Prostate gland (tissue), 2 donors: ENCODE results near the gene INCA1. TPM values are rescaled to one million over a fixed set of nuclear protein-coding genes. Genes with fewer than 3 reads are reported as not detected.

Experiments used
- DNase-seq: peaks from one replicate; pipeline ENCODE4 v3.0.0-alpha.2; 2019; ENCODE audit warnings: low spot score
- H3K27ac ChIP-seq, 2 donors: fragments of 200-600 bp; sonication (generic); 2 replicates each; pipeline ENCODE4 v1.5.1; 2017 to 2019
- H3K27me3 ChIP-seq: fragments of 200-600 bp; sonication (generic); replicated peaks from 2 replicates; pipeline ENCODE4 v1.5.1; 2019; ENCODE audit not compliant: insufficient read depth
- H3K36me3 ChIP-seq, 2 donors: fragments of 200-600 bp; sonication (generic); 1 replicate in 1 of 2; 2 replicates in 1 of 2; pipeline versions ENCODE4 v1.5.1 to v1.8.1; 2017 to 2019
- H3K4me1 ChIP-seq: fragments of 200-600 bp; sonication (generic); replicated peaks from 2 replicates; pipeline ENCODE4 v1.5.1; 2019
- H3K4me3 ChIP-seq, 2 donors: fragments of 200-600 bp; sonication (generic); 2 replicates each; pipeline ENCODE4 v1.5.1; 2017 to 2019
- H3K9me3 ChIP-seq: fragments of 200-600 bp; sonication (generic); 2 replicates; pipeline ENCODE4 v1.5.1; 2017
- CTCF ChIP-seq, 4 experiments: fragments of 200-600 bp in 2 of 4; fragments of 450-650 bp in 2 of 4; sonication (generic) in 2 of 4; IDR thresholded peaks; 1 replicate in 3 of 4; 2 replicates in 1 of 4; pipeline ENCODE4 v1.5.1; 2016 to 2019; ENCODE audit warnings: antibody characterized with exemption in 4 of 4, mild to moderate bottlenecking in 2 of 4, moderate library complexity in 2 of 4
- POLR2A ChIP-seq: fragments of 450-650 bp; IDR thresholded peaks from one replicate; pipeline ENCODE4 v1.6.1; 2016; ENCODE audit warnings: antibody characterized with exemption, mild to moderate bottlenecking
- POLR2AphosphoS5 ChIP-seq: sonication (generic); formaldehyde crosslinking; IDR thresholded peaks from one replicate; pipeline ENCODE4 v1.6.1; 2017; ENCODE audit warnings: antibody characterized with exemption
- WGBS: methylation state at CpG from one replicate; pipeline ENCODE4 v1.1.5; 2018; 5-methylcytosine and 5-hydroxymethylcytosine counted together
- intact Hi-C: fragments of 100-400 bp; cut with DNase I; formaldehyde crosslinking; loops from one replicate; pipeline ENCODE4 v1.14.2; 2022
- total RNA-seq, 2 donors: library from RNA; depleted of rRNA; stranded (reverse); fragments of >200 nt; gene quantifications; one replicate each; pipeline ENCODE4 v1.1.0, GENCODE V29; 2016

The INCA1 gene
- total RNA-seq, 2 donors from 2014 or later: 2.5 to 8.4 TPM

- DNase-seq: no peak
- H3K27me3 ChIP-seq: no peaks in the 10 kb centered on the region
- H3K36me3 ChIP-seq: no peaks in the 10 kb centered on the region
- intact Hi-C loops: no loop called here
- H3K27ac ChIP-seq: no peak overlapping the region
- H3K4me3 ChIP-seq: no peak overlapping the region
- 83% methylated on average over 15 of the region's 15 CpGs for WGBS
- H3K4me1 ChIP-seq: no peaks in the 10 kb centered on the region
- no peaks in the 10 kb centered on the region for H3K9me3 ChIP-seq
- TF ChIP-seq POLR2A (no peak), CTCF (IDR thresholded peaks at IDR 0.05) (no peak), POLR2AphosphoS5 (no peak)
These were observed 45.1 kb upstream of the INCA1 start for GRCh38 chr17:5042157-5043022.

GRCh38 chr17:5035315-5035714 lies 38.0 kb upstream of the INCA1 start, which contains the start of gene SLC52A1:
SLC52A1 (minus strand) TSS chr17:5035426; CDS start chr17:5034606, 820 bp downstream.
- TF ChIP-seq POLR2A (peak; percentile 27), CTCF (IDR thresholded peaks at IDR 0.05) (no peak)
- Histone ChIP-seq H3K4me3 (peak within 1 kb of the TSS; percentile 25 to 26), H3K27ac (no peak within 1 kb of the TSS), H3K4me1 (no peaks in the 10 kb centered on the region), H3K36me3 (no peaks in the 10 kb centered on the region), H3K9me3 (no peaks in the 10 kb centered on the region), H3K27me3 (no peaks in the 10 kb centered on the region)
- intact Hi-C loops: no loop called here
- 4% methylated on average over 24 of the region's 24 CpGs for WGBS
- DNase-seq: peak; percentile 32

GRCh38 chr17:5034651-5035050 lies 37.3 kb upstream of the INCA1 start:
- TF ChIP-seq CTCF (IDR thresholded peaks at IDR 0.05) (no peak), POLR2A (no peak), POLR2AphosphoS5 (no peak)
- H3K4me3 ChIP-seq: no peak overlapping the region
- no peaks in the 10 kb centered on the region for H3K4me1 ChIP-seq
- H3K9me3 ChIP-seq: no peaks in the 10 kb centered on the region
- H3K36me3 ChIP-seq: no peaks in the 10 kb centered on the region
- WGBS: 82% methylated on average over 14 of the region's 14 CpGs
- intact Hi-C loops: no loop called here
- DNase-seq: no peak
- no peaks in the 10 kb centered on the region for H3K27me3 ChIP-seq
- no peak overlapping the region for H3K27ac ChIP-seq

GRCh38 chr17:5034063-5034462 lies 36.7 kb upstream of the INCA1 start:
- 95% methylated on average over 5 of the region's 5 CpGs for WGBS
- TF ChIP-seq POLR2A (no peak), POLR2AphosphoS5 (no peak), CTCF (IDR thresholded peaks at IDR 0.05) (no peak)
- intact Hi-C loops: no loop called here
- no peak overlapping the region for H3K4me3 ChIP-seq
- no peak for DNase-seq
- H3K9me3 ChIP-seq: no peaks in the 10 kb centered on the region
- H3K27me3 ChIP-seq: no peaks in the 10 kb centered on the region
- H3K36me3 ChIP-seq: no peaks in the 10 kb centered on the region
- no peaks in the 10 kb centered on the region for H3K4me1 ChIP-seq
- no peak overlapping the region for H3K27ac ChIP-seq
